ENCODE results near the gene FAM221B.

The FAM221B gene

GRCh38 chr9:35822926-35823325 is 5.6 kb downstream of the FAM221B start:
- DNase-seq (ENCODE audit: low read depth in 2 of 3, low spot score in 2 of 3): no peak

DNA sequence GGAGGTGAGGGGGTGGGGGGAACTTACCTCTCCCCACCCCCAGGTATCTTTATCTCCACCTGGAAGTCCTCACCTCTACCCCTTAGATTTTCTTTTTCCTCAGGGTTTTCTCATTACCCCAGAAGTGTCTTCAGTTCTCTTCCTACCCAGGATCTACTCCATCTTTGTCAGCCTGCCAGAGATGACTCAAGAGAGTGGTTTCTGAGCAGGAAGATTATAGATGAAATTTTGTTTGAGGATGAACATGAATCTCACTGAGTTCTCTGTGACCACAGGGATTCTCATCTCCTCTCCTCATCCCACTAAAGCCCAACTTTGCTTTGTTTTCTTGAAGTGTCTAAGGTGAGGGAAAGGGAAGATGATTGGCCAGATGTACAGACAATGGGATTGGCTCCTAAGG is 8.5 kb downstream of the FAM221B start:
- DNase-seq (ENCODE audit: low read depth in 2 of 3, low spot score in 2 of 3): no peak

DNA sequence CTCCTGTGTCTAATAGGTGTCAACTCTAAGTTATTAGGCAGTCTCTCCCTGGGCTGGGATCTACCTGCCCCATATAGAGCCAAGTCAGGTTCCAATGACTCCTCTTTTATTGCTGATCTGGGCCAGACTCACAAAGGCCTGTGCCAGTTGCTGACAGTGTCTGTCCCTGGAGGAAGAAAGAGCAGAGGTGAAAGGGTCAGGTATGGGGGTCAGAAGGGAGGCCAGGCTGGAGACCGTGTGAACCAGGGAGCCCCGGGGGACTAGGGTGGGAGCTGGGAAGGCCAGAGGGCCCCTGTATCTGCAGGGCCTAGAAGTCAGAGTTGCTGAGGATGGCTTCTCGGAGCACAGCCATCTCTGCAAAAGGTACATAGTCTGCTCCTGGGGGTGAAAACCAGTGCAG is 10.2 kb downstream of the FAM221B start:
- no peak for DNase-seq (ENCODE audit: low read depth in 2 of 3, low spot score in 2 of 3)

DNA sequence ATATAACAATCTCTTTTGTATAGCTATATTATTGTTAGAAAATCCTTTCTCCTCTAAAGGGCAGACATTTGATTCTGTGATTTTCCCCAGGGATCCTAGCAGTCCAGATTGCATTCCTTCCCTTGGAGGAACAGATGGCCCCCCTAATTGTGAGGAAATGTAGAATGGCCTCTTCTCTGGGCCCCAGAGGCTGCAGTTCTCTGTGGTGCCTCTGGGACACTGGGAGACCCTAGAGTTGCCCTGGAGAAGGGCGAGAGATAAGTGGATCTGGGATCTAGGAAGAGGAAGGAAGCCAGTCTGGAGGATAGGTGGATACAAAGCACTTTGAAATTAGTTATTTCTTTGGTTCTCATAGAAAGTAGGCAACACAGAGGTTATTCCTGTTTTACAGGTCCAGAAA is 11.8 kb downstream of the FAM221B start:
- DNase-seq (ENCODE audit: low read depth in 2 of 3, low spot score in 2 of 3): no peak

- DNase-seq (ENCODE audit: low read depth in 2 of 3, low spot score in 2 of 3): peak; percentile 87 to 91 (median 90)
These were observed 13.5 kb downstream of the FAM221B start, which contains the start of gene HINT2 for GRCh38 chr9:35814841-35815543. TSS of gene HINT2 (minus strand) at chr9:35815042. CDS start at chr9:35814979, 63 bp downstream.

GRCh38 chr9:35814106-35814840 is 14.3 kb downstream of the FAM221B start:
- DNase-seq (ENCODE audit: low read depth in 2 of 3, low spot score in 2 of 3): peak in 1 of 3 experiments; percentile 18

DNA sequence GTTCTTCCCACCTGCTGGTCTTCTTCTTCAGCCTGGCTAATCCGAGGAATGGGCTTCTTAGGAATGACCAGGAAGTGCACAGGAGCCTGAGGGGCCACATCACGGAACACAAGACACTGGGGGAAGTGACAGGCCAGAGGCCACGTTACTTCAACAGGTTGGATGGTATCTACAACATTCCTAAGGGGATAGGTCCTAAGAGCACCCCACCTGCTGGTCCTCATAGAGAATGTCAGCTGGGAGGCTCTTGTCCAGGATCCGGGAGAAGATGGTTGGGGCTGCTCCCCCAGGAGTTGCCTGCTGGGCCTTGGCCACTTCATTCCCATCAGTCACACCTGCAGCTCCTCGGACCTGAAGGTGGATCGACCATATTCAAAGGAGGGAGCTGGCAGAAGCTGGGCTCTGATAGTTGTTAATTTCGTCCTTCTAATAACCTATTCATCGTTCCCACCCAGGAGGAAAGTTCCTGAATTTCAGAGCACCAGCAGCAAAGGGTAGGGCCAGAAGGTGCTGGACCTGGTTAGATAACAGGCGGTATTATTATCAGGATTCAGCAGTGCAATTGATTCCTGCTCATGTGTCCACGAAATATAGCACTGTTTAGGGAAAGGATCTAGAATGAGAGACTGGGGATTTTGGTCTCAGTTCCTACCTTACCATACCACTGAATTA is 15.0 kb downstream of the FAM221B start:
- DNase-seq (ENCODE audit: low read depth in 2 of 3, low spot score in 2 of 3): no peak

- DNase-seq (ENCODE audit: low read depth in 2 of 3, low spot score in 2 of 3): peak; percentile 67 to 89 (median 81)
These were observed 16.4 kb downstream of the FAM221B start, which contains the start of gene SPAG8 for GRCh38 chr9:35812025-35812602. TSS of gene SPAG8 (minus strand) at chr9:35812262. CDS start at chr9:35812147, 115 bp downstream.

DNA sequence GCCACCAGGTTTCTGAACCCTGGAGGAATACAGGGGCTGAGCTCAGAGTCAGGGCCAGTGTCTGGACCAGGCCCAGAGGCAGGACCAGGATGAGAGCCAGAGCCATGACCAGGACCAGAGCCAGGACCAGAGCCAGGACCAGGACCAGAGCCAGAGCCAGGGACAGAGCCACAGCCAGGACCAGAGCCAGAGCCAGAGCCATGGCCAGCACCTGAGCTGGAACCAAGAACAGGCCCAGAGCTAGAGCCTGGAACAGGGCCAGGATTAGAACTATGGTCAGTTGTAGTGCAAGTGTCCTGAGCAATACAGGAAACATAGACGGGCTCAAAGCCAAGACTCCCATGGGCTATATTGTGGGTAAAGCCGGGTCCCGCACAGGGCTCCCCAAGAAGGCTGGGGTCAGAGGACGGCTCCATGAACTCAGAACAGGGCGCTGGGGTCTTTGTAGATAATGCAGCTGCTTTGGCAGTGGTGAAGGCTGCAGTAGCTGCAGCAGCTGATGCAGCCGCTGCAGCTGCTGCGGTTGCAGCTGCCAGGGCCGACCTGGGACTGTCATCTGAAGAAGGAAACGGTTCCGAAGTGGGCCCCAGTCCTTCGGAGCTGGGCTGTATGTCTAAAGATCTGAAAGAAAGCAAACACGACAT is 17.0 kb downstream of the FAM221B start:
- DNase-seq (ENCODE audit: low read depth in 2 of 3, low spot score in 2 of 3): no peak

DNA sequence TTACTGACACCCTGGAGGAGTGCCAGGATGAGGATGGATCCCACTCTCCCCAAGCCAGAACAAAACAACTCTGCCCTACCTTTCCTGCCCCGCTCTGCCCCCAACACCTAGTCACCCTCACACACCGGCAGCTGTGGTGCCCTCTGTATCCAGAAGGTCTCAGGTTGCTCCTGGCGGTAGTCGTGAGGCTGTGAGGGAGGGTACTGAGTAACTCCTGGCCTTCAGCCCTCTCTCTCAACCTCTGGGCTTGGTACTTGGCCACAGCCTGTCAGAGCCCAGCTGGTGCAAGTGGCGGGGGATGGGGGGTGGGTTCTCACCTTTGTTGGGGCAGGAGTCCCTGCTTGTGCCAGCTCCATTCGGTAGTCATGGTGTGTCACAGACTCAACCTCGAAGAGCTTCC is 18.4 kb downstream of the FAM221B start:
- no peak for DNase-seq (ENCODE audit: low read depth in 2 of 3, low spot score in 2 of 3)

- no peak for DNase-seq (ENCODE audit: low read depth in 2 of 3, low spot score in 2 of 3)
These were observed 20.1 kb downstream of the FAM221B start for GRCh38 chr9:35808433-35808832.

DNA sequence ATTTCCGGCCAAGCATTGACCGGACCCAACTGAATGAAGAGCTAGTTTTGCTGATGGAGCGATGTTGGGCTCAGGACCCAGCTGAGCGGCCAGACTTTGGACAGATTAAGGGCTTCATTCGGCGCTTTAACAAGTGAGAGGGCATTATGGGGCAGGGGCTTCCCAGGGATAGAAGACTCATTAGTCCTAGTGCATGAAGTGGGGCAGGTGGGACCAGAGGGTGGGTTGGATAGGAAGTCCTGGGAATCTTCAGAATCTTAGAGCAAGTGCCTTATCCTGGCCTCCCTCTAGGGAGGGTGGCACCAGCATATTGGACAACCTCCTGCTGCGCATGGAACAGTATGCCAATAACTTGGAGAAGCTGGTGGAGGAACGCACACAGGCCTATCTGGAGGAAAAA is 22.4 kb downstream of the FAM221B start:
- no peak for DNase-seq (ENCODE audit: low read depth in 2 of 3, low spot score in 2 of 3)

DNA sequence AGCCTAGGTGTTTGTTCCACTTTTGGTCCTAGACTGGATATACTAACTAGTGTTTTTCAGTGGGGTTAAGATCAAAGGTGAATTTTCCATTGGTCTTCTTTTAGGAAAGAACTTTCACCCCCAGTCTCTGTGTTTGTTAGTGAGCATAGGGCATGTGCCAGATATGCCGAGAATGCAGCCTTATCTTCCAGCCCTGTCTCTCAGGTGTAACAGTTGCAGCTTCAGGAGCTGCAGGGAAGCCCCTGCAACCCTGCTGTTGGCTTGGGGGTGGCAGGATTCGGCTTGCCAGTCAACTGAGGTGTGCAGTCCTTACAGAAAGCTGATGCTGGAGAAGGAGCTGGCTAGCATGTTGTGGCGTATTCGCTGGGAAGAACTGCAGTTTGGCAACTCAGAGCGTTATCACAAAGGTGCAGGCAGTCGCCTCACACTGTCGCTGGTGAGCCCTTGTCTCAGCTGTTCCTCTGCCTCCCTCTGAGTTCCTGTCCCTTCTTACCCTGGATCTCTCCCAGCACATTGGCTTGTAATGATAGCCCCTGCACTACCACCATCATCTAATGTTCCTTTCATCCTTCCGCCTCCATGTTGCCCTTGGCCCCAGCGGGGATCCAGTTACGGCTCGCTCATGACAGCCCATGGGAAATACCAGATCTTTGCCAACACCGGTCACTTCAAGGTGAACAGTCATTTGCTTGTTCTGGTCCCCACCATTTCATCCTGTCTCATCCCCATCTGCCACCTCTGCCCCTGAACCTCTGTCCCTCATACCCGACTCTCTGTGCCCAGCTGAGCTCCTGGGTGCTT is 27.0 kb downstream of the FAM221B start:
- no peak for DNase-seq (ENCODE audit: low read depth in 2 of 3, low spot score in 2 of 3)

DNA sequence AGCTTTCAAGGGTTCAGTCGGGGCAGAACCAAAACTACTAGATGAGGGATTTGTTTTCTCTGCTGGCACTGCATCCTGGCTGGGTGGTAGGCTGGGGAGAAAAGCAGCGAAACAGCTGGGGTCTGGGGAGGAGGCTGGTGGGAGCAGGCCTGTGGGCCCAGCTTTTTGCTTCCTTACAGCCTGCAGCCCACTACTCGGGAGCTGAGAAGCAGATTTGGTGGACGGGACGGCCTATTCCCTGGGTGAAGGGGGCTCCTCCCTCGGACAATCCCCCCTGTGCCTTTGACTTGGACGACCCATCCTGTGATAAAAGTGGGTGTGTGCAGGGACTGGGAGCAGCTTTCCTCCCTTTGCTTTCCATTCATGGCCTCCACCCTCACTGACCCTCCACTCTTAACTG is 28.0 kb downstream of the FAM221B start:
- DNase-seq (ENCODE audit: low read depth in 2 of 3, low spot score in 2 of 3): no peak

DNA sequence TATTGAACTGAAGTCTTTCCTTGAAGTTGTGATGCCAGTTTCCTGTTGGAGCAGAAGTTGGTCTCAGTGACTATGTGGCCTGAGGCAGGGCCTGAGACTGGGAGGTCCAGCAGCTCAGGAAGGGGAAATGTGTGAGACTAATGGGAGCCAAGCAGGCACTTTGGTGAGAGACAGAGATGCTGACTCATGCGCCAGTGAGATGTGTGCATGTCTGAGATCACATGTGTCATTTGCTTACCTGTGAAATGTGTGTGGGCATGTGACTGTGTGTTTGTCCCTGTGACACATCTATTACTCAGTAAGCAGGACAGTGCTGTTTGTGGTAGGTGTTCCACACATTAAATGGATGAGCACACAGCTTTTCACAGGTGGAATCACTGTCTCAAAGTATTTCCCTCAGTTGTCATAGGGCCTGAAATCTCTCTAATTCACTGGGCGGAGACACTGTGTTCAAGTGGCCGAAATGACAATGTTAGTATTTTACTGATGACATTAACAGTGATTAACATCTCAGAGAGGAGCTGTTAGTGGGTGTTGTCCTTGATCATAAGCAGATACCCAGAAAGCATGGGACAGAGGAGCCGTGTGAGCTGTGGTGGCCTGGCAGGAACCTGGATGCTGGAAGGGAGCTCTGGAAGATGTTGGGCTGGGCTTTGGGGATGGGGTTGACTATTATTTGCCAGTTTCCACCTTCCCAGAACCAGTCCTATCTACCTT is 29.7 kb downstream of the FAM221B start:
- DNase-seq (ENCODE audit: low read depth in 2 of 3, low spot score in 2 of 3): peak in 1 of 3 experiments; percentile 26

GRCh38 chr9:35797311-35798109 is 31.0 kb downstream of the FAM221B start:
- DNase-seq (ENCODE audit: low read depth in 2 of 3, low spot score in 2 of 3): no peak

- DNase-seq (ENCODE audit: low read depth in 2 of 3, low spot score in 2 of 3): no peak
These were observed 32.8 kb downstream of the FAM221B start for GRCh38 chr9:35795695-35796094.

GRCh38 chr9:35793461-35793860 is 35.1 kb downstream of the FAM221B start:
- DNase-seq (ENCODE audit: low read depth in 2 of 3, low spot score in 2 of 3): no peak

DNA sequence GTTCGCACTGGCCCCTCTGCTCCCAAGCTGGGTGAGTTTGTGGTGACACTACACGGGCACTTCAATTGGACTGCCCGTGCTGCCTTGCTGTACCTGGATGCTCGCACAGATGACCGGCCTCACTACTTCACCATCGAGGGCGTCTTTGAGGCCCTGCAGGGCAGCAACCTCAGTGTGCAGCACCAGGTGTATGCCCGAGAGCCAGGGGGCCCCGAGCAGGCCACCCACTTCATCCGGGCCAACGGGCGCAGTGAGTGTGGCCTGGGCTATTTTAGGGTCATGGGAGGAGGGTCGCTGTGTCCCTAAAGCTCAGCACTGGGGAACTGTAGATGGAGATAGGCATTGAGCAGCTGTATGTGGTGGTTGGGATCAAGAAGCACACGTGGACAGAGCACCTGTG is 35.7 kb downstream of the FAM221B start:
- DNase-seq (ENCODE audit: low read depth in 2 of 3, low spot score in 2 of 3): no peak
